ENCODE results near the gene RNF112.
"Not testable (repeated sequence)": the region's sequence is repeated elsewhere in the genome, so short reads cannot be mapped to it uniquely, and the experiment has no call there.

Gene RNF112

DNA sequence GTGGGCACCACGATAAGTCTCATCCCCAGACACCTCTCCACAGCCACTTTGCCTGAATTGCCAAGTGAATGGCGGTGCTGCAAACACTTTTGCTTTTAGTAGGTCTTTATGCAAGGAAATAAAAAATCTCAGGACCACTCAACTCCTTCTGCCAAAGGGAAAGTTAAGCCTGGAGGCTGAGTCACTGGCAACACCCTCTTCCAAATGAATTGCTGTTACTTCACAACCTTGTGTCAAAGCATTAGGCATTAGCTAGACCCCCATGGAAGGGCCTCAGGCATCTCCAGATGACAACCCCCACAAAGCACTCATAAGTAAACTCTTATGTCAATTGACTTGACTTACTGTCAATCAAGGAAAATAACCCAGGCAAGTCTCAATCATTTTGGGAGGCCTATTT lies 43.0 kb downstream of the RNF112 start:
- Histone ChIP-seq H3K4me2 (no peak overlapping the region), H3K9ac (no peak overlapping the region), H3K4me3 (no peak overlapping the region), H3K9me3 (replicated peaks in 1 of 11) (no peaks in the 10 kb centered on the region), H4K20me1 (no peaks in the 10 kb centered on the region; a peak in 2 of 22 replicates), H3K27ac (no peak overlapping the region), H3K27me3 (0 out of 22 replicates have a peak, but pooled peaks cover 0 to 4% (median 0%) of the 10 kb centered on the region in 11 experiments), H3K4me1 (peaks cover 0 to 8% (median 0%) of the 10 kb centered on the region in 10 experiments; a peak in 4 of 20 replicates), H3K36me3 (no peaks in the 10 kb centered on the region)
- no peak for TF ChIP-seq Cebpa-rat (IDR thresholded peaks at IDR 0.05)

DNA sequence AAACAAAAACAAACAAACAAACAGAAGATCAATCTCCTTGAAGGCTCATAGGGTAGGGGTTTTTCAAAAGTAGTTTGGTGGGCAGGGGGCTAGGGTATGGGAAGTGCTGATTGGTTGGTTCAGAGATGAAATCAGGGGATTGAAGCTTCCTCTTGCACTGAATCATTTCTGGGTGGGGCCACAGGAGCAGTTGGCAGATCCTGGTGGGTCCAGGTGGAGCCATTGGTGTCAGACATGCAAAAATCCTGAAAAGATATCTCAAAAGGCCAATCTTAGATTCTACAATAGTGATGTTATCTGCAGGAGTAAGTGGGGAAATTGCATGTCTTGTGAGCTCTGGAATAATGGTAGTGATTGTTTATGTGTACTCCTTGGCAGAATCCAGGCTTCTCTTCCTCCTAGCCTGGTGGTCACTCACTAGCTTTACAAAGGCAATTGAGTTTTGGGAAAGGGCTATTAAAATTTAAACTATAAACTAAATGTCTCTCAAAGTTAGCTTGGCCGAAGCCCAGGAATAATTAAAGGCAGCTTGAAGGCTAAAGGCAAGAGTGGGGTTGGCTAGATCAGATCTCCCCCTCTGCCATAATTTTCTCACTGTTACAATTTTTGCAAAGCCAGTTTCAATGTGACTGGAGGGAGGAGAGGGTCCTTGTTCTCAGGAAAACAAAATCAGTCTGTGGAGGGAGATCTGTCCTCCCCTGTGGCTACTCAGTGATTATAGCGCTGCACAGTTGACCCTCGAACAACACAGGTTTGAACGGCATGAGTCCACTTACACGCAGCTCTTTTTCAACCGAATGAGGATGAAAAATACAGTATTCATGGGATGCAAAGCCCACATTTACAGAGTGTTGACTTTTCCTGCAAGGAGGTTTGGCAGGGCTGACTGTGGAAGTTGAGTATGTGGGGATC lies 45.2 kb downstream of the RNF112 start:
- no peak overlapping the region for H3K27ac ChIP-seq
- TF ChIP-seq Cebpa-rat (IDR thresholded peaks at IDR 0.05) = no peak
- H3K9ac ChIP-seq = no peak overlapping the region
- H3K4me2 ChIP-seq = no peak overlapping the region
- peaks cover 8 to 20% (median 8%) of the 10 kb centered on the region in 10 experiments; a peak in 19 of 20 replicates for H3K4me1 ChIP-seq
- no peaks in the 10 kb centered on the region for H3K36me3 ChIP-seq
- H3K9me3 ChIP-seq (replicated peaks in 1 of 11) = no peaks in the 10 kb centered on the region
- H3K27me3 ChIP-seq = no peaks in the 10 kb centered on the region
- H3K4me3 ChIP-seq = no peak overlapping the region
- no peaks in the 10 kb centered on the region; a peak in 1 of 22 replicates for H4K20me1 ChIP-seq

DNA sequence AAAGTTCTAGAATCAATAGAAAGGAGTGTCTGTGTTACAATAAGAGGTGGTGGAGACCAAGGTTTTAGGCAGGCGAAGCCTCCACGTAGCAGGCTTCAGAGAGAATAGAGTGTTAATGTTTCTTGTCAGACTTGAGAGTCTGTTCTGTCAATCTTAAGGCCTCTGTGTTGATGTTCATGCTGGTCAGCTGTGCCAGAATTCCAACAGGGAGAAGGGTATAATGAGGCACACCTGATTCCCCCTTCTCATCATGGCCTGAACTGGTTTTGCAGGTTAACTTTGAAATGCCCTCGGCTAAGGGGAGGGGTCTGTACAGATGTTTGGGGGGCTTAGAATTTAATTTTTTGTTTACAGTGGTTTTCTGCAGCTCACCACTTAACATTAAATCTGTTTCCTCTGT lies 46.0 kb downstream of the RNF112 start:
- Histone ChIP-seq H3K4me2 (no peak overlapping the region), H3K36me3 (no peaks in the 10 kb centered on the region), H3K27ac (no peak overlapping the region), H3K27me3 (no peaks in the 10 kb centered on the region), H3K9ac (no peak overlapping the region), H3K4me1 (peaks cover 12 to 28% (median 14%) of the 10 kb centered on the region in 10 experiments; a peak in 19 of 20 replicates), H3K4me3 (no peak overlapping the region), H3K9me3 (replicated peaks in 1 of 11) (no peaks in the 10 kb centered on the region), H4K20me1 (no peaks in the 10 kb centered on the region; a peak in 1 of 22 replicates)
- TF ChIP-seq Cebpa-rat (IDR thresholded peaks at IDR 0.05) = no peak

DNA sequence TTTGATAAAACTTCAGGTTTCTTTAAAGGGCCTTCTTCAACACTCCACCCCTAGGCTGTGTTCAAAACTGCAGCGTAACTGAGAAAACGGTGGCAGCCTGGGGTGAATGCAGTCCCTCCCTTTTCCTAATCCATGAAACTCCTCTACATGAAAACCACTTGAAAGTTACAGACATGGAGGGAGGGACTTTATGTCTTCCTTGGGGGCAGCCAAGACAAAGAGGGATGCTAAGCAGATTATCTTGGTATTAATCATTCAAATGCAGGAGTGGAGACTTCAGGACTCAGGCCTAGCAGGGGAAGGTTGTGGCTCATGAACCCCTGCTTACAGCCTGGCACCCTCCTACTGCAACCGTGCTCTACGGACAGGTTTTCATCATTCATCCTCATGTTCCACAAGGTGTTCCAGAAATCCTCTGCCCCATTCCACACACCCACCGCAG lies 46.8 kb downstream of the RNF112 start:
- Histone ChIP-seq H3K4me3 (no peak overlapping the region), H3K27me3 (no peaks in the 10 kb centered on the region), H3K4me1 (peaks cover 18 to 36% (median 20%) of the 10 kb centered on the region in 10 experiments), H3K27ac (no peak overlapping the region), H3K9me3 (replicated peaks in 1 of 11) (no peaks in the 10 kb centered on the region), H3K36me3 (no peaks in the 10 kb centered on the region), H3K9ac (no peak overlapping the region), H4K20me1 (no peaks in the 10 kb centered on the region; a peak in 1 of 22 replicates), H3K4me2 (no peak overlapping the region)
- no peak for TF ChIP-seq Cebpa-rat (IDR thresholded peaks at IDR 0.05)

GRCh38 chr17:19458481-19458880 lies 47.4 kb downstream of the RNF112 start:
- not testable (repeated sequence) for H3K9me3 ChIP-seq (replicated peaks in 1 of 11); H4K20me1 ChIP-seq; H3K27me3 ChIP-seq; H3K4me2 ChIP-seq; H3K4me3 ChIP-seq; H3K36me3 ChIP-seq; H3K9ac ChIP-seq; H3K27ac ChIP-seq
- peaks cover 24 to 39% (median 27%) of the 10 kb centered on the region in 10 experiments for H3K4me1 ChIP-seq

- H3K9me3 ChIP-seq (replicated peaks in 1 of 11); H3K27ac ChIP-seq; H3K36me3 ChIP-seq; H3K9ac ChIP-seq; H3K4me3 ChIP-seq; H4K20me1 ChIP-seq; H3K27me3 ChIP-seq: not testable (repeated sequence)
- peaks cover 31 to 46% (median 33%) of the 10 kb centered on the region in 10 experiments for H3K4me1 ChIP-seq
- peak overlapping the region in 2 of 11 experiments; percentile 85 to 90; a peak in 3 of 22 replicates for H3K4me2 ChIP-seq
Measured at GRCh38 chr17:19459018-19459655, 48.1 kb downstream of the RNF112 start.

- Histone ChIP-seq H3K9me3 (replicated peaks in 1 of 11) (no peaks in the 10 kb centered on the region), H4K20me1 (no peaks in the 10 kb centered on the region), H3K4me3 (no peak overlapping the region), H3K9ac (no peak overlapping the region), H3K27me3 (no peaks in the 10 kb centered on the region), H3K27ac (peak overlapping the region in 1 of 11 experiments; percentile 90; a peak in 1 of 22 replicates), H3K4me2 (peak overlapping the region; percentile 7 to 90 (median 46); a peak in 16 of 22 replicates), H3K36me3 (no peaks in the 10 kb centered on the region), H3K4me1 (peaks cover 32 to 62% (median 36%) of the 10 kb centered on the region in 10 experiments)
- no peak for TF ChIP-seq Cebpa-rat (IDR thresholded peaks at IDR 0.05)
Measured at GRCh38 chr17:19460700-19461099, 49.7 kb downstream of the RNF112 start.

GRCh38 chr17:19461116-19461515 lies 50.1 kb downstream of the RNF112 start:
- H3K9me3 ChIP-seq (replicated peaks in 1 of 11) = no peaks in the 10 kb centered on the region
- peaks cover 32 to 66% (median 36%) of the 10 kb centered on the region in 10 experiments for H3K4me1 ChIP-seq
- H3K9ac ChIP-seq = no peak overlapping the region
- peak overlapping the region in 2 of 11 experiments; percentile 89 to 90; a peak in 2 of 22 replicates for H3K27ac ChIP-seq
- TF ChIP-seq Cebpa-rat (IDR thresholded peaks at IDR 0.05) = no peak
- H3K27me3 ChIP-seq = no peaks in the 10 kb centered on the region
- no peaks in the 10 kb centered on the region for H3K36me3 ChIP-seq
- H3K4me2 ChIP-seq = peak overlapping the region; percentile 7 to 90 (median 46); a peak in 19 of 22 replicates
- no peaks in the 10 kb centered on the region for H4K20me1 ChIP-seq
- H3K4me3 ChIP-seq = no peak overlapping the region

DNA sequence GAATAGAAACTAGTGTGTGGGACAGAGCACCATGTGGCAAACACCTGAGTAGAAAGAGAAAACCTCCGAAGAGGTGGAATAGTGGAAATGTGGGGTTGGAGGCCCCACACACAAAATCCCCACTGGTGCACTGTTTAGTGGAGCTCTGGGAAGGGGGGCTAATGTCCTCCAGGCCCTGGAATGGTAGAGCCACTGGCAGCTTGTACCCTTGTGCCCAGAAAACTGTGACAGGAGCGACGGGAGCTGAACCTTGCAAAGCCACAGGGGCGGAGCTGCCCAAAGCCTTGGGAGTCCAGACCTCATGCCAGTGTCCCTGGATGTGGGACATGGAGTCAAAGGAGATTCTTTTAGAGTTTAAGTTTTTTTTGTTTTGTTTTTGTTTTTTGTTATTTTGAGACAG lies 50.6 kb downstream of the RNF112 start:
- Histone ChIP-seq H3K4me3 (no peak overlapping the region), H3K4me2 (peak overlapping the region in 8 of 11 experiments; percentile 31 to 90 (median 57); a peak in 14 of 22 replicates), H3K4me1 (peaks cover 32 to 71% (median 36%) of the 10 kb centered on the region in 10 experiments), H3K9me3 (replicated peaks in 1 of 11) (no peaks in the 10 kb centered on the region), H3K9ac (no peak overlapping the region), H4K20me1 (no peaks in the 10 kb centered on the region), H3K36me3 (no peaks in the 10 kb centered on the region), H3K27ac (peak overlapping the region in 2 of 11 experiments; percentile 89 to 90; a peak in 2 of 22 replicates), H3K27me3 (no peaks in the 10 kb centered on the region)
- TF ChIP-seq Cebpa-rat (IDR thresholded peaks at IDR 0.05) = no peak

DNA sequence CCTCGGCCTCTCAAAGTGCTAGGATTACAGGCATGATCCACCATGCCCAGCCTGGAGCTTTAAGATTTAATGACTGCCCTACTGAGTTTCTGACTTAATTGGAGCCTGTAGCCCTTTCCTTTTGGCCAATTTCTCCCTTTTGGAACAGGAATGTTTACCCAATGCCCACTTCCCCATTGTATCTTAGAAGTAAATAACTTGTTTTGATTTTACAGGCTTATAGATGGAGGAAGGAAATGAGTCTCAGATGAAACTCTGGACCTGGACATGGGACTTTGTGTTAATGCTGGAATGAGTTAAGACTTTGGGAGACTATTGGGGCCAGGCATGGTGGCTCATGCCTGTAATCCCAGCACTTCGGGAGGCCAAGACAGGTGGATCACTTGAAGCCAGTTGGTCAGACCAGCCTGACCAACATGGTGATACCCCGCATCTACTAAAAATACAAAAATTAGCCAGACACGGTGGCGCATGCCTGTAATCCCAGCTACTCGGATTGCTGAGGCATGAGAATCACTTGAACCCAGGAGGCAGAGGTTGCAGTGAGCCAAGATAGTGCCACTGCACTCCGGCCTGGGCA lies 51.5 kb downstream of the RNF112 start:
- H3K9me3 ChIP-seq (replicated peaks in 1 of 11); H3K4me3 ChIP-seq; H3K36me3 ChIP-seq; H4K20me1 ChIP-seq; H3K27me3 ChIP-seq: not testable (repeated sequence)
- Histone ChIP-seq H3K4me1 (peaks cover 32 to 75% (median 36%) of the 10 kb centered on the region in 10 experiments), H3K9ac (peak overlapping the region in 6 of 11 experiments; percentile 10 to 75 (median 44); a peak in 10 of 22 replicates), H3K4me2 (peak overlapping the region; percentile 47 to 90 (median 66)), H3K27ac (peak overlapping the region in 9 of 11 experiments; percentile 1 to 90 (median 68); a peak in 15 of 22 replicates)

Measured in BLaER1 treated with 17β-estradiol and CSF1 and Interleukin-3, amounts not matched to agents 10 nM and 100 nM (cell line).